MM.1S (cell line): ENCODE results near the gene KCNJ11.

Experiments used
- EZH2 ChIP-seq: fragments of 300-600 bp; sonication (generic); optimal IDR thresholded peaks from 2 replicates; pipeline ENCODE3; 2017; ENCODE audit warnings: low read depth, mild to moderate bottlenecking, antibody characterized with exemption, low read length, mixed read lengths
- EZH2phosphoT487 ChIP-seq: fragments of 300-600 bp; sonication (generic); IDR thresholded peaks from 2 replicates; pipeline ENCODE4 v1.6.1; 2018; ENCODE audit warnings: antibody characterized with exemption, low read length
- TF ChIP-seq, protein P1 (sequence below): fragments of 300-600 bp; sonication (generic); IDR thresholded peaks from 2 replicates; pipeline ENCODE4 v1.5.1; 2016; ENCODE audit warnings: antibody characterized with exemption, low read length, mixed read lengths

DNA sequence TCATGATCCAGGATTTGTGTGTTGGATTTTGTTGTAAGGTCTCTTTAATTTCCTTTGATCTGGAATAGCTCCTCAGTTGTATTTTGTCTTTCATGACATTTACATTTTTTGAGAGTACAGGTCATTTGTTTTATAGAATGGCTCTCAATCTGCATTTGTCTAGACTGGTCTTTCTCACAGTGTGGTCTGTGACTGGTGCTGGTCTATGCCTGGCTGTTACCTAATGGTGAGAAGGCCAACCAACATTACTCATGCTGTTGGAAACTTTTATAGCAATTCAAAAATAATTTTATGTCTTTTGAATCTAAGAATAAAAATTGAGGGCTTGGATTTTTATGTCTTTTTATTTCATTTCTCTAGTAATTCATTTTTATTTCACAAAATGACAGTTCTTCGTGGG, 40.8 kb downstream of the KCNJ11 start:
- no peak for TF ChIP-seq EZH2phosphoT487
- TF ChIP-seq, protein P1, sequence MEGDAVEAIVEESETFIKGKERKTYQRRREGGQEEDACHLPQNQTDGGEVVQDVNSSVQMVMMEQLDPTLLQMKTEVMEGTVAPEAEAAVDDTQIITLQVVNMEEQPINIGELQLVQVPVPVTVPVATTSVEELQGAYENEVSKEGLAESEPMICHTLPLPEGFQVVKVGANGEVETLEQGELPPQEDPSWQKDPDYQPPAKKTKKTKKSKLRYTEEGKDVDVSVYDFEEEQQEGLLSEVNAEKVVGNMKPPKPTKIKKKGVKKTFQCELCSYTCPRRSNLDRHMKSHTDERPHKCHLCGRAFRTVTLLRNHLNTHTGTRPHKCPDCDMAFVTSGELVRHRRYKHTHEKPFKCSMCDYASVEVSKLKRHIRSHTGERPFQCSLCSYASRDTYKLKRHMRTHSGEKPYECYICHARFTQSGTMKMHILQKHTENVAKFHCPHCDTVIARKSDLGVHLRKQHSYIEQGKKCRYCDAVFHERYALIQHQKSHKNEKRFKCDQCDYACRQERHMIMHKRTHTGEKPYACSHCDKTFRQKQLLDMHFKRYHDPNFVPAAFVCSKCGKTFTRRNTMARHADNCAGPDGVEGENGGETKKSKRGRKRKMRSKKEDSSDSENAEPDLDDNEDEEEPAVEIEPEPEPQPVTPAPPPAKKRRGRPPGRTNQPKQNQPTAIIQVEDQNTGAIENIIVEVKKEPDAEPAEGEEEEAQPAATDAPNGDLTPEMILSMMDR = no peak
- TF ChIP-seq EZH2 = no peak
